IPS DF 4.7 (cell line): Measurements from ENCODE around the gene MTCH1.

Experiments used
- DNase-seq: peaks from one replicate; pipeline ENCODE4 v3.0.0-alpha.2; 2013; ENCODE audit warnings: low spot score; ENCODE audit errors: extremely low read depth

Gene MTCH1

DNA sequence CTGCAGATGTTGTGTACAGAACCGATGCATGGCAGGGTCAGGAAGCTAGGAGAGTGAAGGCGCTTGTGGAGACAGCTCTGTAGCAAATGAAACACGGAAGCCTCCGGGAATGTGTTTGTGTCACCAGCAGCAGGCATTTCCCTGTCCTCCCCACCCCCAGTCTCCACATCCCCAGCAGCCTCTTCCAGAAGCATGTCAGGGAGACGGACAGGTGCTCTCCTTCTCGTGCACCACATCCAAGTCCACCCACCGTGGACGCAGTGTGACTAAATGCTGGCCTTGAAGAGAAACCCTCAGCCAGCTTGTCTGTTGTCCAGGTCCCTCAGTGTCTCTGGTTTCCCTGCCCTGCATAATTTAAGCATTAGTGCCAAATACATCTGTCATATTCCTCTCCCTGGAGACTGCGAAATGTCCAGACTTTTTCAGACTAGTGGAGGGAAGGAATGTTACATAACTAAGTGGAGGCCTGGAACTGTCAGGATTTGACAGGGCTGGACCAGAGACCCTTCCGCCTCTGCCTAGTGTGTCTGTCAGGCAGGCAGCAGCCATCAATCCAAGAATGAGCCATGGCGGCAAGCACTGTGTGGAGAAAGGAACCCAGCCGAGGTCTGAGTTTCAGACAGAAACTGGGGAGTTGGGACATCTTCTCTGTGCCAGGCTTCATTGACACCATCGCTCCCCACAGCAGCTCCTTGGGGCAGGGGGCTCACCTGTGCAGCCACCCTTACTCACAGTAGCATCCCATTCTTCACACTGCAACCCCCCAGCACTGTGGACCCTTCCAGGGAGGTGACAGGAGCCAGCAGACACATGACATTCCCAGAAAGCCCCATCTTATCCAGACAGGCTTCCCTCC is 58.1 kb downstream of the MTCH1 start:
- DNase-seq, result no peak

DNA sequence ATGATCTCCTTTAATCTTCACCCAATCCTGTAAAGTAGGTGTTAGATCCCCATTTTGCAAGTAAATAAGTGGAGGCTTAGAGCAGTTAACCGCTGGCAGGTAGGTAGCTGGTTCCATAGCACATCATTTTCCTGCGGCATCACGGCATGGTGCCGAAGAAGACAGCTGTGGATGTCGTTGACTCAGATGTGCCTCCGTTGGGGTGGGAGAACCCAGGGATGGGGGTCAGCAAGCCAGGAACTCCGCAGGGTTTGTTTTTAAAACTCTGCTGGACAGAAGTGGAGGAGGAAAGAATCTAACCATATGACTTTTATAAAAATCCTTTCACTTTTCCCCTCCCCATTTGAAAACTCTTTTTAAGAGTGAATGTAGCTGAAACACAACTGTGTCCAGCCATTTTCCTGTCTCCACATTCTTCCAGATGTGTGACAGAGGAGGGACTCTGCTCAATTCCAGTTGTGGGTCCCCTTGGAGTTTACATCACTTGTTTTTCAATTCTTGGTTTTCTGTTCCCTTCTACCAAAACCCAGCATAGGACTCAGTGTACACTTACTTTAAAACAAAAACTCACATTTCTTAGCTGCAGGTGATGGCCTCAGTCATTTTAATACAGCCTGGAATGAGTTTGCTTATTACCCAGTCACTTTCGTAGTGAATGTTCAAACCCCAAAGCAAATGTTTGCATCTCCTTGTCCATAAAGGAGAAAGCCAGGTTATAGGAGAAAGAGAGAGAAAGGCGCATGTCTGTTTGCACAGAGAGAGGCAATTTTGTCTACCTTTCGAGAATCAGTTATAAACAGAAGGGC is 59.1 kb downstream of the MTCH1 start:
- no peak for DNase-seq

- DNase-seq, result no peak
Observed at GRCh38 chr6:36925809-36926208, 60.2 kb downstream of the MTCH1 start.

DNA sequence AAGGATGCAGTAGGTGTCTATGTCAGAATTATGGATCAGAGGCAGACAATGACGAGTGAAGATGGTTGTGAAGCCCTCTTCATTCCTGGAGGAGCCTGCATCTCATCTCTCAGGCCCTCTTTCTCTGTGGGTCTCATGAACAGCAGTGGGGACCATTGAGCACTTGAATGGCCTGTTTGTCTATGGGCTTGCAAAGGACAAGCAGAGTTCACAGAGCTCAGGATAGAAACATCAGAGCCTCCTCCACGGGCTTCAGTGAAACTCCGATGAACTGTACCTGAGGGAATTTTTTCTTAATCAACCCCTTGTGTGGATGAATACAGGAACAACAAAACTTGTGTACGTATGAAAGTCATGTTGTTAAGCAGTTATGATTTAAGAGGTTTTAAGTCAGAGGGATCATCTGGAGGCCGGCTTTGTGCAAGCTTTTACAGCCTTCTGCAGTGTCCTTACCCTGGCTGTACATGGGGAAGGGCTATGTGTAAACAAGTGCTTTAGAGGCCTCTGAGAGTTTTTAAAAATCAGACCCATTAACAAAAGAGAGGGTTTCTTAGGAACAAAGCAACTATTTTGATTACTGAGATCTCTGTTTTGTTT is 61.1 kb downstream of the MTCH1 start:
- DNase-seq, result no peak

DNA sequence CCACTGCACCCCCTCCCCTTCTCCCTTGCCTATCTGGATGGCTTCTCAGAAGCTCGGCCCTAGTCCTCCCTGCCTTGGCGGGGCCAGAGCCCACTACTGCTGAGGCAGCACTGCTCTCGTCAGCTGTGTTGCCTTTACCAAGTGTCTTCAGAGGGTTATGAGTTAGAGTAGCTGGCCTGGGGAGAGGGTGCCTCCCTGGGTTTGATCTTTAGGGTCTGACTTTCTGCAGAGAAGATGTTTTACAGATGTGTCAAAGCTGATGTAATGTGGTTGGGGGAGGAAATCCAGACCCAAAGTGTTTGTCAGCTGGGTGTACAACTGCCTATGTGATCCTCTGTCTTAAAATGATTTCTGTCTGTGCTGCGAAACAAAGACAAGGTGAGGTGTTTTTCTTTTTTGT is 61.9 kb downstream of the MTCH1 start:
- DNase-seq, result no peak

GRCh38 chr6:36920546-36920945 is 65.5 kb downstream of the MTCH1 start:
- DNase-seq, result no peak

DNA sequence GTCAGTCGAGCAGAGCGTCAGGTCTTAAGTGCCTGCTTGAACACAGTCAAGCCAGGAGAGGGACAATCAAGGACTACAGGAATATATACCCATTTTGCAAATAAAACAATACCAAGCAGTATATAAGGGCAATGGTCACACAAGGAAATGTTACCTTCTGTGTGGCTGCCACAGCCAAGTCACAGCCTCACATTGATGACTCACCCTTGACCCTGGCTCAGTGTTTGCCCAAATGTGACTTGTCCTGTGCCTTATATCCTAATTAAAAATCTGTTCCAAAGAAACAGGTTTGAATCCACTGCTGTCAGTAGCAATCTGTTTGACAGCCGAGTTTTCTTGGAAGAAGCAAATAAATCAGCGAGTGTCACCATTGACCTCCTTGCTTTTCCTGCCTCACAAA is 65.9 kb downstream of the MTCH1 start:
- DNase-seq, result no peak
